NCI-H774 (cell line): ENCODE data around the gene ADAMTS19.

ENCODE experiments used
- DNase-seq: peaks from one replicate; lab custom pipeline; 2025; lab: John Stamatoyannopoulos, UW

The ADAMTS19 gene

DNA sequence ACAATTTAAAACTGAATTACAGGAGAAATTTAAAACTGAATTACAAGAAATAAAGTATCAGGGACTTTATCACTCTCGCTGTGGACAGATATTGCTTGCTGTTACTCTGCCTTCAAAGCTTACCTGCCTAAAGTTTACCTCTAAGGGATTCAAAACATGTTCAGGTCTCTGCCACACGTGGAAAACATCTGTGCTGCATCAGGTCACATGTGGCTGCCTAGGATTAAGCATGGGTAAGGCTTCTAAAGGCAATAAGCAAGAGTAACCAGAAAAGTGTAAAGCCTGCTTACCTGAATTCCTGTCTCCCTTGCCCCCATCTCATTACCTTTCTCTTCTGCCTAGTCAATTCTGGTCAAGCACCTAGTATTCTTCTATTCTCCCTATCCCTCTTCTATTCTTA is 306.7 kb downstream of the ADAMTS19 start:
- no peak for DNase-seq

DNA sequence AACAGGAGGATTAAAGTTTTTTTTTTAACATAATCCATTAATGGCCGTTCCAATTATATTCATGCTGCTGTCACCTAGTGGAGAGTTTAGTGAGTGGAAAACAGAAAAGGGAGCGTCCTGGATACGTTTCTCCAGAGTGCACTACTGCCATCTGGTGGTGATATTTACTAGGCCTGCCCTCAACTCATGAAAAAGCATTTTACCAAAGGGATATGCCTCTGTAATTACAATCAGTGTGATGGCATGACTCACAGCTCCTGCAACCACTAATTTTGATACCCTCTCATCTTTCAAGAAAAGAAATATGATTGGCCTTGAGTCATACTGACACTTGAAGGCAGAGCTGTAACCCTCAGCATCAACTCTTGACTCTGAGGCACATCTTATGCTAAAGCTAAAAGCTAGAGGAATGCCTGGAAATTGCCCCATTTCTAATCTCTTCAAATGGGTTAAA is 307.9 kb downstream of the ADAMTS19 start:
- DNase-seq, result peak; percentile 87

DNA sequence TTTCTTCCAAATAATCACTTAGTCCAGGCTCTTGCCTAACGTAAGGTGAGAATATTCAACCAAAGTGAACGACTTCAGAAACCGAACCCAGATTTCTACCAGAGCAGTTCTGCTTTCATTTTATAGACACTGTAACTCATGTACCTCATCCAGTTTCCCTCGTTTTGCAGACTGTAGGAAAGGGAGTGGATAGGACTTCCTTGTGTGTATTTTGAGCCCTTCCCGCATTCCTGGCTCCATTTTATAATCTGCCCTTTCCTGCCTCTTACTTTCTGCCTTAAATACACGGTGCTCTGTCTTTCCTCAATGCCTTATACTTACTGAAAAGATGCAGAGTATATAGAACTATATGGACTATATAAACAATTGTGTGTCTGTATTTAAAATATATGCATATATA is 308.6 kb downstream of the ADAMTS19 start:
- no peak for DNase-seq

DNA sequence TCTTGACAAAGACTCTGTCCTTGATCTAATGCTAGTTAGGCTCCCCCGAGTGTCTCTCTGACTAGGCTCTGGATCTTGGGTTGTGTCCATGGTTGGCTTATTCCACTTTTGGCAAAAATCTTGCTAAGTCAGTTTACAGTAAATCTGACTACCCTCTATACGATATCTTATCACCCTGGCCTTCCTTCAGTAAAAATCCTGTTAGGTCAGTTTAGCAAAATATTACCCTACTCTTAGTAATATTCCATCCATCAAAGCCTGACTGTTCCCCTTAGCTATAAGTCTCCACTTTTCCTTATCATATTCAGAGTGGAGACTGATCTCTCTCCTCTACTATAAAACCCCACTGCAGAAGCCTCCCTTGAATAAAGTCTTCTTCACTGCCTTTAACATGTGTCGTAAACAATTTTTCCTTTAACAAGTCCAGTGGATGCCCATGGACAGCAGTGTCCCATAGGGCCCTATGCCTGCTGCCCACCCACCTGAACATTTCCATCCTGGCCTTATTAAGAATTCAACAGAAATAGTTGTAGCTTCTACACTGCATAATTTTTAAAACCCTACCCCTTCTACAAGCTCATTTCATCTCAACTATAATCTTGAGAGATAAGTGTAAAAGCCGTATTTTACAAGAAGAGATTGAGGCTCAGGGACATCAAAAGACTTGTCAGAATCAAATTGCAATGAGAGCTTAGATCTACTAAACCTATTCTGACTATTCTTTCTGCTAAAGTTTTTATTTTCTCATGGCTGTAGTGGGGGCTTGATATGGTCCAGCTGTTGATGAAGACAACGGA is 310.1 kb downstream of the ADAMTS19 start:
- no peak for DNase-seq

DNA sequence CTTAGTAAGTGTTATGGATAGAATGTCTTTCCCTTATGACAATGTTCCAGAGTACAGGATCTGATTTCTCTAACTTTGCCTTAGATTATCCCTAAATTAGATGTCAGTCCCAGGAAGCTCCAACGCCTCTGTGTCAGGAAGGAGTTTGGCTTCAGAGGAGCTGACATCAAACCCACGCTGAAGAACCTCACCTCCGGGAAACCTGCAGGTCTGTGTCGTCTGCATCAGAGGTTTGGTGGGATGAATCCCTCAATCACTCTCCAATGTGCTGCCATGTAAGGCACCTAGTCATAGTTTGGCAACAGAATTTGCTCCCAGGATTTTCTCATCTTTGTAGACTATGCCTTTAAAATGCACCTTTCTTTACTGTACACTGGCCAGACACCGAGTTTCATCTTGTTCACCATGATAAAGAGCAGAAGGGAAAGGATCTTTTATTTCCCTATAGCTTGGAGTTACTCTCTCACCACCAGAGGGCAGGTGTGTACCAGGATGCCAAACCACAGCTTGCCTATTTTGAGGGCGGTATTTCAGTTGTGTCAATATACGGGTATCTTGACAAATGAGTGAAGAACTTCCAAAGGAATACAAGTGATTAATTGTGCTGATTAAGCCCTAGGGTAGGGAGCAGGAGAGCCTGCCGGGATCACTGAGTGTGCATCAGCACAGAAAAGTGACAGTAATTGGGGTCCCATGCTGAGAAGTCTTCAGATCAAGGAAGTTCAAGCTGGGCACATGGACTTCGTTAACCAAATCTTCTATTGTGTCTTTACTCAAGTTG is 311.1 kb downstream of the ADAMTS19 start:
- peak; percentile 61 for DNase-seq

DNA sequence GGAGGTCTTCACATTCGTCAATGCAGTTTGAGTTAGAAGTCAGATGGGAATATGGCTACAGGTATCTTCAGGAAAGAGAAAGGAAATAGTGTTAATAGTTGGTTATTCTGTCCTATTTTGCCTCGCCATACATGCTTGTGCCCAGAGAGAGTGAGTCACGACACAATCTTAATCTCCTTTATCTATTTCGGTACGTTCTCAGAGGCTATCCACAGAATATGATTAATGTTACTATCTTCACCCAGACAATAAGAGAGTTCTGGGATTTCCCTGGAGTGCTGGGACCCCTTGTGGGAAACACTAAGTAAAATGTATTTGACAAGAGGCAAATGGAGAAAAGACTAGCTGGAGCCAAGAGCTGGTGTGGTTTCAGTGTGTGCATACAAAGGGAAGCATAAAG is 313.3 kb downstream of the ADAMTS19 start:
- DNase-seq, result no peak

DNA sequence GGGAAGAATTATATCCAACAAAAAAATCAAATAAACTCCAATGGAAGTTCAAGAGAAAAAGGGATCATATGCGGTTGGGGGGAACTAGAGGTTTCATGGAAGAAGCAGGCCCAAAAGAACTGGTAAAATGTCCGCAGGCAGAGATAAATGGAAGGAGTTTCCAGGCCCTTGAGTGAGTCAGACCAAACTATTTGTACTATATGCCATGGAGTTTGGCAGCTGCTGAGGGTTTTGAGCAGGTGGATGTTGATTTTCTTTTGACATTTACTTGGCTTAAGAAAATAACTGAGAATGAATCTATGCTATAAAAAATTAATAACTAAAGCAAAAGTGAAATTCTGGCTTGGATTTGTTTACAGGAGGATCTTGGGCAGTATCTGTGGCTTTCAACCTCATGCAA is 321.5 kb downstream of the ADAMTS19 start:
- no peak for DNase-seq
